ENCODE results near the gene CLMP.
"Not testable (repeated sequence)": the region's sequence is repeated elsewhere in the genome, so short reads cannot be mapped to it uniquely, and the experiment has no call there.

The CLMP gene

DNA sequence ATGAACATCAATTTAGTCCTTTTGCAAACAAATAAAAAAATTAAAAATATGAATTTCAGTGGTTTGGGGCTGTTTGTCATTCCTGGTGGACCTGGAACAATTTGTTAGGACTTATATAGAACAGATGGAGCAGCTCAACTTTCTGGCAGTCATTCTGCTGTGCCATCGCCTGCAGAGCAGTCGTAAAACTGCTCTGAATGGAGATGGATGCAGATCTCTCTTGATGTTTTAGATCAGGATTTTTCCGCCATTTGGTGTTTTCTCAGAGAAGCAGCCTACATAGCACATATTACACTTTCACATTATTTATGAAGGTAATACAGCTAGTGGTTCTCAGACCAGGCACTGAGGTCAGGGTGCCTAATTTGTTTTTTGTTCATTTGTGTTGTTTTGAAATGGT, 101.3 kb downstream of the CLMP start:
- Histone ChIP-seq H3K4me3 (ENCODE audit: insufficient read depth, low read depth, low read length, poor library complexity, severe bottlenecking) (no peak overlapping the region), H3K27ac (ENCODE audit: insufficient read depth, low read length, poor library complexity, severe bottlenecking) (no peak overlapping the region), H3K36me3 (ENCODE audit: control insufficient read depth, insufficient read depth, low read length) (no peaks in the 10 kb centered on the region), H3K9me3 (ENCODE audit: control insufficient read depth, low read length) (no peaks in the 10 kb centered on the region), H3K27me3 (replicated peaks; ENCODE audit: control insufficient read depth, insufficient read depth, low read length, poor library complexity, severe bottlenecking) (no peaks in the 10 kb centered on the region), H3K4me1 (ENCODE audit: control insufficient read depth, insufficient read depth, low read length, poor library complexity, severe bottlenecking) (no peaks in the 10 kb centered on the region)
- DNase-seq: no peak

DNA sequence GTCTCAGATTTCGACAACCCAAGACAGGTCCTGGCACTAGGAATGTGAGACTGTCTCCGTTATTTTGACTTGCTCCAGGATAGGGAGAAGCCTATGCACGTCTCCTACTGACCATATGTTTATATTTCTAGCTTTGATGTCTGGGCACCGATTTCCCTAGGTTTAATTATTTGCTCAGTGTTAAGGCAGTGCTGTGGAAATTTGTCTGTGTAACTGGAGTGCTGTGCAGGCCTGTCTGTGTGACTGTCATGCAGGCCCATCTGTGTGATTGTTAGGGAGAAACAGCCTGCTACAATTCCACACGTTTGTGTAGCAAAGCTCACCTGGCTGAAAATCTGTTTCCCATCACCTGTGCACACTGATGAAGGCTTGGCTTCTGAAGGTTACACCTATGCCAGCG, 103.5 kb downstream of the CLMP start:
- H3K4me3 ChIP-seq (ENCODE audit: insufficient read depth, low read depth, low read length, poor library complexity, severe bottlenecking): no peak overlapping the region
- no peaks in the 10 kb centered on the region for H3K27me3 ChIP-seq (replicated peaks; ENCODE audit: control insufficient read depth, insufficient read depth, low read length, poor library complexity, severe bottlenecking)
- H3K36me3 ChIP-seq (ENCODE audit: control insufficient read depth, insufficient read depth, low read length): no peaks in the 10 kb centered on the region
- no peak overlapping the region for H3K27ac ChIP-seq (ENCODE audit: insufficient read depth, low read length, poor library complexity, severe bottlenecking)
- DNase-seq: no peak
- no peaks in the 10 kb centered on the region for H3K9me3 ChIP-seq (ENCODE audit: control insufficient read depth, low read length)
- peaks cover 3% of the 10 kb centered on the region for H3K4me1 ChIP-seq (ENCODE audit: control insufficient read depth, insufficient read depth, low read length, poor library complexity, severe bottlenecking)

DNA sequence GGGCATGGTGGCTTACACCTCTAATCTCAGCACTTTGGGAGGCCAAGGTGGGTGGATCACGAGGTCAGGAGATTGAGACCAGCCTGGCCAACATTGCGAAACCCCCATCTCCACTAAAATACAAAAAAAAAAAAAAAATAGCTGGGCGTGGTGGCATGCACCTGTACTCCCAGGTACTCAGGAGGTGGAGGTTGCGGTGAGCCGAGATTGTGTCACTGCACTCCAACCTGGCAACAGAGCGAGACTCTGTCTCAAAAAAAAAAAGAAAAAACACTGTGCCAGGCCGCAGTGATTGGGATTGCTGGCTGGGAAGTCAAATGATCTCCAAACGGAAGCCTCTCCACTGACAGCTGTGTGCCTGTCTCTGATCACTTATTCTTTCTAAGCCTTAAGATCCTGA, 104.9 kb downstream of the CLMP start:
- not testable (repeated sequence) for H3K9me3 ChIP-seq (ENCODE audit: control insufficient read depth, low read length); H3K36me3 ChIP-seq (ENCODE audit: control insufficient read depth, insufficient read depth, low read length); DNase-seq; H3K4me1 ChIP-seq (ENCODE audit: control insufficient read depth, insufficient read depth, low read length, poor library complexity, severe bottlenecking); H3K27me3 ChIP-seq (replicated peaks; ENCODE audit: control insufficient read depth, insufficient read depth, low read length, poor library complexity, severe bottlenecking); H3K4me3 ChIP-seq (ENCODE audit: insufficient read depth, low read depth, low read length, poor library complexity, severe bottlenecking); H3K27ac ChIP-seq (ENCODE audit: insufficient read depth, low read length, poor library complexity, severe bottlenecking)

DNA sequence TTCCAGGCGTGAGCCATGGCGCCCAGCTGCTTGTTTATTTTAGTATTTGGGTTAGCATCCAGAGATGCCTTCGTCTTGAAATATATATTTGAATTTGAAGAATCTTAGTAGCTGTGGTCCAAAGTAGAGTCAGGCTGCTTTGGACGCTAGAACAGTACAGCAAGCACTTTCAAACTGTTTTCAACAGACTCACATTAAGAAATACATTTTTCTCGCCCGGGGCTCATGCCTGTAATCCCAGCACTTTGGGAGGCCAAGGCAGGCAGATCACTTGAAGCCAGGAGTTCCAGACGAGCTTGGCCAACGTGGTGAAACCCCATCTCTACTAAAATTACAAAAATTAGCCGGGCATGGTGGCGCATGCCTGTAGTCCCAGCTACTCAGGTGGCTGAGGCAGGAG, 106.2 kb downstream of the CLMP start:
- DNase-seq; H3K9me3 ChIP-seq (ENCODE audit: control insufficient read depth, low read length); H3K27me3 ChIP-seq (replicated peaks; ENCODE audit: control insufficient read depth, insufficient read depth, low read length, poor library complexity, severe bottlenecking); H3K27ac ChIP-seq (ENCODE audit: insufficient read depth, low read length, poor library complexity, severe bottlenecking); H3K36me3 ChIP-seq (ENCODE audit: control insufficient read depth, insufficient read depth, low read length); H3K4me3 ChIP-seq (ENCODE audit: insufficient read depth, low read depth, low read length, poor library complexity, severe bottlenecking): not testable (repeated sequence)
- peaks cover 17% of the 10 kb centered on the region for H3K4me1 ChIP-seq (ENCODE audit: control insufficient read depth, insufficient read depth, low read length, poor library complexity, severe bottlenecking)

DNA sequence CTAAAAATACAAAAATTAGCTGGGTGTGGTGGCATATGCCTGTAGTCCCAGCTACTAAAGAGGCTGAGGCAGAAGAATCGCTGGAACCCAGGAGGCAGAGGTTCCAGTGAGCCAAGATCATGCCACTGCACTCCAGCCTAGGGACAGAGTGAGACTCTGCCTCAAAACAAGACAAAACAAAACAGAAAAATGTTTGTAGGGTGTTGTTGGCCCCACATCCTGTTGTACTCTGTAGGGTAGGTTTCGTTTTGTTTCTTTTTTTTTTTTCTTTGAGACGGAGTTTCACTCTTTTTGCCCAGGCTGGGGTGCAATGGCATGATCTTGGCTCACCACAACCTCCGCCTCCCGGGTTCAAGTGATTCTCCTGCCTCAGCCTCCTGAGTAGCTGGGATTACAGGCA, 107.4 kb downstream of the CLMP start:
- DNase-seq; H3K9me3 ChIP-seq (ENCODE audit: control insufficient read depth, low read length); H3K27me3 ChIP-seq (replicated peaks; ENCODE audit: control insufficient read depth, insufficient read depth, low read length, poor library complexity, severe bottlenecking); H3K36me3 ChIP-seq (ENCODE audit: control insufficient read depth, insufficient read depth, low read length); H3K4me3 ChIP-seq (ENCODE audit: insufficient read depth, low read depth, low read length, poor library complexity, severe bottlenecking): not testable (repeated sequence)
- Histone ChIP-seq H3K27ac (ENCODE audit: insufficient read depth, low read length, poor library complexity, severe bottlenecking) (peak overlapping the region; percentile 56), H3K4me1 (ENCODE audit: control insufficient read depth, insufficient read depth, low read length, poor library complexity, severe bottlenecking) (peaks cover 28% of the 10 kb centered on the region)

DNA sequence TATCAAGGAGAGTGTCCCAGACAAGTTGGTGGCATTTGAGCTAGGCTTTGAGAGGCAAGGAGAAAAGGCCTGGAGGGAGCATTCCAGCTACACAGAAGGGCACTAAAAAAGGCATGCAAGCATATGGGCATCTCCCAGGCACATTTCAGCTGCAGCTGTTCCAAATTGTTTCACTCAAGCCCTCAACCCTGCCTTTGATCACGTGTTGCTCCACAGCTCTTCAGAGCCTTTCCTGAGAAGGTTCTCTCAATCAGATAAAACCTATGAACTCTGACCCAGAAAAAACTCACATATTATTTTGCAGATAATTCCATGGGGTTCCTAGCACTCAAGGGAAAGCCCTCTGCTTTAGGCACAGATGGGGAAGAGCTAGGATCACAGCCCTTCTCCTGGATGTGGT, 108.7 kb downstream of the CLMP start:
- DNase-seq: no peak
- Histone ChIP-seq H3K4me1 (ENCODE audit: control insufficient read depth, insufficient read depth, low read length, poor library complexity, severe bottlenecking) (peaks cover 29% of the 10 kb centered on the region), H3K4me3 (ENCODE audit: insufficient read depth, low read depth, low read length, poor library complexity, severe bottlenecking) (no peak overlapping the region), H3K36me3 (ENCODE audit: control insufficient read depth, insufficient read depth, low read length) (no peaks in the 10 kb centered on the region), H3K9me3 (ENCODE audit: control insufficient read depth, low read length) (no peaks in the 10 kb centered on the region), H3K27me3 (replicated peaks; ENCODE audit: control insufficient read depth, insufficient read depth, low read length, poor library complexity, severe bottlenecking) (no peaks in the 10 kb centered on the region), H3K27ac (ENCODE audit: insufficient read depth, low read length, poor library complexity, severe bottlenecking) (peak overlapping the region; percentile 0)

DNA sequence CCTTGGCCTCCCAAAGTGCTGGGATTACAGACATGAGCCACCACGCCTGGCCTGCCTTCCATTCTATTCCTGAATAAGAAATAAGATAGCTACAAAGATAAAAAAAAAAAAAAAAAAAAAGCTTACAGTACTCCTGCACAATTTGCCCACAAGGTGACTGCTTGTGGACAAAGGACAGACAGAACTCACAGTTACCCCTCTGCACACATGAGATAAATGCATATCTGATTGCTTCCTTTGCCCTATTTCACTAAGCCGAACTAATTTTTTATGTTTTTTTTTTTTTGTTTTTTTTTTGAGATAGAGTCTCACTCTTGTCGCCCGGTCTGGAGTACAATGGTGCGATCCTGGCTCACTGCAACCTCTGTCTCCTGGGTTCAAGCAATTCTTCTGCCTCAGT, 109.6 kb downstream of the CLMP start:
- H3K4me1 ChIP-seq (ENCODE audit: control insufficient read depth, insufficient read depth, low read length, poor library complexity, severe bottlenecking): peaks cover 29% of the 10 kb centered on the region
- H3K27ac ChIP-seq (ENCODE audit: insufficient read depth, low read length, poor library complexity, severe bottlenecking): no peak overlapping the region

DNA sequence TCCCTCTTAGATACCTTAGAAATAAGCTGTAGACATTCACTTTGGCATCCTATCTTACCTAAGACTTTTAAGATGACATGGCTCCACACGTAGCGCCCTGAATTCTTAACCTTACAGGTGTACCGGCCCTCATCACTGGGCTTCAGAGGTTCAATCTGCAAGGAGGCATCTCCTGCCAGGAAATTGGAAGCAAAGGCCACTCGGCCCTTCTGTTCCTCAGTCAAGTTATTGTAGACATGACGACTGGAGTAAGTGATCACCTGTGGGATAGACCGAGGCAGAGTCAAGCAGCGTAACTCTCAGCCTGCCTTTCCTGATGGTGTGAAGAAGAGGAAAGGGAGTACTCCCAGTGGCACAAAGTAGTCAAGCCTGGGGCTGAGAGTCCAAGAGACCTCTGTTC, 110.6 kb downstream of the CLMP start:
- no peak for DNase-seq
- H3K27me3 ChIP-seq (replicated peaks; ENCODE audit: control insufficient read depth, insufficient read depth, low read length, poor library complexity, severe bottlenecking): no peaks in the 10 kb centered on the region
- H3K9me3 ChIP-seq (ENCODE audit: control insufficient read depth, low read length): no peaks in the 10 kb centered on the region
- no peaks in the 10 kb centered on the region for H3K36me3 ChIP-seq (ENCODE audit: control insufficient read depth, insufficient read depth, low read length)
- no peak overlapping the region for H3K4me3 ChIP-seq (ENCODE audit: insufficient read depth, low read depth, low read length, poor library complexity, severe bottlenecking)
- H3K4me1 ChIP-seq (ENCODE audit: control insufficient read depth, insufficient read depth, low read length, poor library complexity, severe bottlenecking): peaks cover 29% of the 10 kb centered on the region
- H3K27ac ChIP-seq (ENCODE audit: insufficient read depth, low read length, poor library complexity, severe bottlenecking): no peak overlapping the region

More for the DNA sequence above, 109.6 kb downstream of the CLMP start:
- DNase-seq: no peak
- Histone ChIP-seq H3K9me3 (ENCODE audit: control insufficient read depth, low read length) (no peaks in the 10 kb centered on the region), H3K4me3 (ENCODE audit: insufficient read depth, low read depth, low read length, poor library complexity, severe bottlenecking) (no peak overlapping the region), H3K36me3 (ENCODE audit: control insufficient read depth, insufficient read depth, low read length) (no peaks in the 10 kb centered on the region), H3K27me3 (replicated peaks; ENCODE audit: control insufficient read depth, insufficient read depth, low read length, poor library complexity, severe bottlenecking) (no peaks in the 10 kb centered on the region)

DNA sequence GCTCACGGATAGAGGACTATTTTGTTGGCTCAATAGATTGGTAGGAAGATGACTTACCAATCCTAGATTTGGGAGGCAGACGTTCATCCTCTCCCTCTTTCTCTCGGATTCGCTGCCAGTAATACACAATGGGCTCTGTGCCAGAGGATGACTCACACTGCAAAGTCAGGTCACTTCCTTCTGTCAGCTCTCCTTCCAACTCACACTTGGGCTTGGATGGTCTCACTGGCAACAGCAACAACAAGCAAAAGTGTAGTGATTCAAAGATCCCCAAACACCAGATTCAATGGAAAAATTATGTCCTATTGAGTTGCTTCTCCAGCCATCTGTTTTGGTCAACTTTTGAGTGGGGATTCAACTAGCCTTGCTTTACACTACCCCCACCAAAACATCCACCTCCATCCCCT, 111.4 kb downstream of the CLMP start:
- Histone ChIP-seq H3K4me1 (ENCODE audit: control insufficient read depth, insufficient read depth, low read length, poor library complexity, severe bottlenecking) (peaks cover 29% of the 10 kb centered on the region), H3K27ac (ENCODE audit: insufficient read depth, low read length, poor library complexity, severe bottlenecking) (peak overlapping the region; percentile 60), H3K36me3 (ENCODE audit: control insufficient read depth, insufficient read depth, low read length) (no peaks in the 10 kb centered on the region), H3K27me3 (replicated peaks; ENCODE audit: control insufficient read depth, insufficient read depth, low read length, poor library complexity, severe bottlenecking) (no peaks in the 10 kb centered on the region), H3K4me3 (ENCODE audit: insufficient read depth, low read depth, low read length, poor library complexity, severe bottlenecking) (peak overlapping the region; percentile 24), H3K9me3 (ENCODE audit: control insufficient read depth, low read length) (no peaks in the 10 kb centered on the region)
- DNase-seq: peak; percentile 44 to 66 (median 56)

DNA sequence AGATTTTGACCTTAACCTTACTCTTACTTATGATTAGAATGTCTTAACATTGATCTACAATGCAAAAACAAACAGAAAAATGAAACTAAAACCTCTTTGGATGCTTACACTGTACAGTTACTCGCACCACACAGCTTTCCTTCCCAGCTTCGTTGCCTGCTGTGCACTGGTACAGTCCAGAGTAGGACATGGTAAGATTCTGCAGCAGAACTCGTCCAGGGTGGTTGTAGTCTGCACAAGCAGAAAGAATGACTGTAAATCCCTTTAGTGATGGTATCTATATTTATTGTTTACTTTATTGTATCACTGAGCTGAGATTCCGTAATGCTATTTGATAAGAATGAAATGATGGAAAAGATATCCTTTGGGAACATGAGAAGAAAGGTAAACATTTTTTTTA, 112.1 kb downstream of the CLMP start:
- Histone ChIP-seq H3K9me3 (ENCODE audit: control insufficient read depth, low read length) (no peaks in the 10 kb centered on the region), H3K4me1 (ENCODE audit: control insufficient read depth, insufficient read depth, low read length, poor library complexity, severe bottlenecking) (peaks cover 29% of the 10 kb centered on the region), H3K36me3 (ENCODE audit: control insufficient read depth, insufficient read depth, low read length) (no peaks in the 10 kb centered on the region), H3K27ac (ENCODE audit: insufficient read depth, low read length, poor library complexity, severe bottlenecking) (no peak overlapping the region), H3K27me3 (replicated peaks; ENCODE audit: control insufficient read depth, insufficient read depth, low read length, poor library complexity, severe bottlenecking) (no peaks in the 10 kb centered on the region), H3K4me3 (ENCODE audit: insufficient read depth, low read depth, low read length, poor library complexity, severe bottlenecking) (no peak overlapping the region)
- DNase-seq: no peak

DNA sequence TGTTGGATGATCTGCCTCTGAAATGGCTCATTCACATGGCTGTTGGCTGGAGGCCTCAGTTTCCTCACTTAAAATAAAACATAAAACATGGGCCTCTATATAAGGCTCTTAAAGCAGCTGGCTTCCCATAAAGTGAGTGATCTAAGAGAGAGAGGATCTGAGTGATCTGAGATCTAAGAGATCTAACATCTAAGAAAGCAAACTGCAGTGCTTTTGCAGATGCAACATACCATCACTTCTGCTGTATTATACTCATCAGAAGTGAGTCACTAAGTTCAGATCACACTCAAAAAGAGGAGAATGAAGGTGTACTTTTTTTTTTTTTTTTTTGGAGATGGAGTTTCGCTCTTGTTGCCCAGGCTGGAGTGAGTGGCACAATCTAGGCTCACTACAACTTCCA, 115.0 kb downstream of the CLMP start:
- no peak for DNase-seq
- Histone ChIP-seq H3K27ac (ENCODE audit: insufficient read depth, low read length, poor library complexity, severe bottlenecking) (no peak overlapping the region), H3K36me3 (ENCODE audit: control insufficient read depth, insufficient read depth, low read length) (no peaks in the 10 kb centered on the region)

More for the DNA sequence above, 115.0 kb downstream of the CLMP start:
- H3K27me3 ChIP-seq (replicated peaks; ENCODE audit: control insufficient read depth, insufficient read depth, low read length, poor library complexity, severe bottlenecking): no peaks in the 10 kb centered on the region
- no peak overlapping the region for H3K4me3 ChIP-seq (ENCODE audit: insufficient read depth, low read depth, low read length, poor library complexity, severe bottlenecking)
- H3K9me3 ChIP-seq (ENCODE audit: control insufficient read depth, low read length): no peaks in the 10 kb centered on the region
- peaks cover 20% of the 10 kb centered on the region for H3K4me1 ChIP-seq (ENCODE audit: control insufficient read depth, insufficient read depth, low read length, poor library complexity, severe bottlenecking)

Measured in effector memory CD4-positive, alpha-beta T cell (primary cell).